SK-N-SH (cell line): ENCODE results near the gene GUCA2B.
A peak's percentile ranks its signal among the peaks of the same experiment; 100 is the strongest.

ENCODE experiments used
- CHD2 ChIP-seq: fragments of 150-350 bp; IDR thresholded peaks from 2 replicates; pipeline ENCODE4 v1.6.1; 2018; ENCODE audit warnings: low read length; ENCODE audit not compliant: partially characterized antibody
- CTCF ChIP-seq: fragments of 200-600 bp; sonication (generic); IDR thresholded peaks from 2 replicates; pipeline ENCODE4 v1.6.1; 2017; ENCODE audit warnings: antibody characterized with exemption, mild to moderate bottlenecking, moderate library complexity
- EP300 ChIP-seq, 2 experiments: IDR thresholded peaks; 2 replicates each; pipeline versions ENCODE4 v1.4.0 to v1.6.1; 2012; ENCODE audit warnings: borderline replicate concordance in 1 of 2, low read depth in 1 of 2, low read length in 1 of 2
- FOXM1 ChIP-seq: IDR thresholded peaks from 2 replicates; pipeline ENCODE4 v1.4.0; 2012; ENCODE audit warnings: low read depth, mild to moderate bottlenecking
- NFIC ChIP-seq: IDR thresholded peaks from 2 replicates; pipeline ENCODE4 v1.4.0; 2012; ENCODE audit warnings: borderline replicate concordance
- NRF1 ChIP-seq: IDR thresholded peaks from 2 replicates; pipeline ENCODE4 v1.6.1; 2012; ENCODE audit warnings: low read depth, mild to moderate bottlenecking, low read length
- POLR2AphosphoS5 ChIP-seq: IDR thresholded peaks from 2 replicates; pipeline ENCODE4 v1.6.1; 2012; ENCODE audit warnings: low read depth, low read length
- RCOR1 ChIP-seq: fragments of 150-350 bp; IDR thresholded peaks from 2 replicates; pipeline ENCODE4 v1.6.1; 2017; ENCODE audit warnings: antibody characterized with exemption, low read length
- RFX5 ChIP-seq: IDR thresholded peaks from 2 replicates; pipeline ENCODE4 v1.6.1; 2012; ENCODE audit warnings: mild to moderate bottlenecking, improper control_type of control experiment, low read length
- TAF1 ChIP-seq: IDR thresholded peaks from 2 replicates; pipeline ENCODE4 v1.6.1; 2012; ENCODE audit warnings: low read depth, mild to moderate bottlenecking, low read length, moderate library complexity, borderline replicate concordance
- TEAD4 ChIP-seq: IDR thresholded peaks from 2 replicates; pipeline ENCODE4 v1.4.0; 2012; ENCODE audit warnings: mild to moderate bottlenecking, borderline replicate concordance; ENCODE audit not compliant: insufficient read depth
- YY1 ChIP-seq: IDR thresholded peaks from 2 replicates; pipeline ENCODE4 v1.4.0; 2012; ENCODE audit warnings: low read depth, mild to moderate bottlenecking
- ZBTB33 ChIP-seq: IDR thresholded peaks from 2 replicates; pipeline ENCODE4 v1.4.0; 2012; ENCODE audit warnings: low read depth, borderline replicate concordance

- TF ChIP-seq CTCF (no peak), FOXM1 (no peak), TAF1 (no peak), NRF1 (no peak), CHD2 (peak; percentile 29), RFX5 (no peak), EP300 (IDR thresholded peaks at IDR 0.05; ENCODE audit: borderline replicate concordance in 1 of 2, low read depth in 1 of 2, low read length in 1 of 2) (no peak), NFIC (peak; percentile 87), POLR2AphosphoS5 (no peak), TEAD4 (no peak), RCOR1 (no peak), ZBTB33 (no peak), YY1 (no peak)
Measured at GRCh38 chr1:42165511-42166210, 12.5 kb downstream of the GUCA2B start.
